ENCODE results near the gene RNF151.
A peak's percentile ranks its signal among the peaks of the same experiment; 100 is the strongest.

The RNF151 gene

GRCh38 chr16:1929578-1930337, 36.9 kb upstream of the RNF151 start:
- ChIA-PET POLR2A (no interaction called here), CTCF (interaction anchor here (0.6 to 2.8 kb wide), 18 partner anchors 9 to 157 kb away, joined by 3 to 20 read pairs (median 4); partner anchors contain the start of genes EME2, MRPS34, MSRB1 and NUBP2)
- DNase-seq (ENCODE audit: extremely low spot score): peak; percentile 99
- peak; percentile 96 for TF ChIP-seq CTCF (IDR thresholded peaks at IDR 0.05; ENCODE audit: control extremely low read depth, extremely low read depth, low read depth, missing control alignments)

- no peak for TF ChIP-seq CTCF (IDR thresholded peaks at IDR 0.05; ENCODE audit: control extremely low read depth, extremely low read depth, low read depth, missing control alignments)
- DNase-seq (ENCODE audit: extremely low spot score): no peak
- POLR2A ChIA-PET: no interaction called here
- CTCF ChIA-PET: interaction anchor here (0.6 to 2.8 kb wide), 8 partner anchors 8 to 72 kb away, joined by 3 to 20 read pairs (median 4); partner anchors contain the start of genes MSRB1 and RPS2
Observed at GRCh38 chr16:1930338-1930720, 36.3 kb upstream of the RNF151 start.

GRCh38 chr16:1932050-1933028, 34.3 kb upstream of the RNF151 start:
- DNase-seq (ENCODE audit: extremely low spot score): no peak
- ChIA-PET POLR2A (no interaction called here), CTCF (interaction anchor here (1.3 kb wide), 1 partner anchor 68 kb away, joined by 3 read pairs; no protein-coding TSS in a partner anchor)
- TF ChIP-seq CTCF (IDR thresholded peaks at IDR 0.05; ENCODE audit: control extremely low read depth, extremely low read depth, low read depth, missing control alignments): no peak

- no peak for TF ChIP-seq CTCF (IDR thresholded peaks at IDR 0.05; ENCODE audit: control extremely low read depth, extremely low read depth, low read depth, missing control alignments)
- CTCF ChIA-PET: no interaction called here
- no peak for DNase-seq (ENCODE audit: extremely low spot score)
- POLR2A ChIA-PET: no interaction called here
Observed at GRCh38 chr16:1933097-1933661, 33.5 kb upstream of the RNF151 start.

GRCh38 chr16:1936945-1937479, 29.6 kb upstream of the RNF151 start:
- POLR2A ChIA-PET: no interaction called here
- no peak for DNase-seq (ENCODE audit: extremely low spot score)
- CTCF ChIA-PET: no interaction called here
- TF ChIP-seq CTCF (IDR thresholded peaks at IDR 0.05; ENCODE audit: control extremely low read depth, extremely low read depth, low read depth, missing control alignments): no peak

- no peak for DNase-seq (ENCODE audit: extremely low spot score)
- POLR2A ChIA-PET: no interaction called here
- no peak for TF ChIP-seq CTCF (IDR thresholded peaks at IDR 0.05; ENCODE audit: control extremely low read depth, extremely low read depth, low read depth, missing control alignments)
- CTCF ChIA-PET: interaction anchor here (1.0 kb wide), 1 partner anchor 8 kb away, joined by 3 read pairs; no protein-coding TSS in a partner anchor
Observed at GRCh38 chr16:1938316-1938715, 28.3 kb upstream of the RNF151 start.
